ENCODE measurements around the gene UBAC1.

UBAC1 gene

DNA sequence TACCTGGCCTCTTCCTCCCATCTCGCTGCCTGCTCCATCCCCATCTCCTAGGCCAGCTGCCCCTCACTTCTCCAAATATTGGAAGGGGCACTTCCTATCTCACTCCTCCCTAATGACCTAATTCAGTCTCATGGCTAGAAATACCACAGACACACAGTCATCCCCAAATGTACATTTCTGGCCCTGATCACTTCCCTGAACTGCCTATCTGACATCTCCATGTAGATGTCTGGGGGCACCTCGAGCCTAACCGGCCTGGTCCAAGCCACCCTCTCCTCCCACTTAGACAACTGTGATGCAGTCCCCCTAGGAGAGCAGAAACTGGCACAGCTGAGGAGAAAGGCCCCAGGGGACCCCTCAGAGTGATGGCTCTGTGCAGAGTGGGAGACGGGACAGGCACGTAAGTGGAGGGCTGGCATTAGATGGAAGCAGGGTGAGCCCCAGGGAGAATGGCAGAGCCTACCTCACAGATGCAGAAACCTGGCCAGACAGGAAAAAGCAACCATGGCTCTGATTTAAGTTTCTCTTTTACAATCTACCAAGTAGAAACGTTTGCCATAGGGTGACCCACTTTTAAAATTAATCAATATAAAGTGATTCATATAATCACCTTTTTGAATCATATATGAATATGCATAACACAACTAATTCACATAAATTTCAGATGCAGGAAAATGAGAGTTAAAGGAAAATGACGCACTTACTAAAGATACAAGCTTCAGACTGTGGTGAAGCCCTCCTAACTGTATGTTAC is 75.9 kb downstream of the UBAC1 start:
- no peak for DNase-seq (ENCODE audit: low read depth in 1 of 2, low spot score in 1 of 2)

DNA sequence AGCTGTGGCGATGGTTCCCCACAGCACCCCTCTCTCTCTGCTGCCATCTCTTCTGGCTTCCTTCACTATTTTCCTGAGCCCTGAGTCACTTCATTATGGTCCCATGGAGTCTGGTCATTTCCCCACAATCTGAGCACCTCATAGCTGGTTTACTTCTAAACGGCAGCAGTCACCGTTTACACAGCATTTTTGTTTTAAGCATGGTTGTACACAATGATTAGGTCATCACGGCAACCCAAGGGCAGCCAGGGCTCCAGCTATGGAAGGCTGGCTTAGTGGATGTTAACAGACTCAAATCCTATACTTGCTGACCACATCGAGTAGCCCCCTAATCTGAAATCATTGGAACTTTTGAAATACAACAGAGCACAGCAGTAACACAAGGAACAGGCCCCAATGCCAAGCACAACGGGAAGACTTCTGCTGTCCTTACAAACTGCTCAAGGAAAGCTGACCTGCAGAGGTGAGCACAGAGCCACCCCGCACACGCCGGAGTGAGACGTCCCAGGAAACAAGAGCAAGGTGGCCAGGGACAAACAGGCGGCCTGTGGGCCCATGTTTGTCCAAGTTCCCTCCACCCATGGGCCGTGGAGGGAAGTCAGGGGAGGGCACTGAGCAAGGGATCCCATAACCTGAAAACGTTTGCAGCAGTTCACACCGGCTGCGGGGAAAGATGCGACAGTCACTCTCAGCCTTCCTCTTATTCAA is 76.7 kb downstream of the UBAC1 start:
- no peak for DNase-seq (ENCODE audit: low read depth in 1 of 2, low spot score in 1 of 2)

DNA sequence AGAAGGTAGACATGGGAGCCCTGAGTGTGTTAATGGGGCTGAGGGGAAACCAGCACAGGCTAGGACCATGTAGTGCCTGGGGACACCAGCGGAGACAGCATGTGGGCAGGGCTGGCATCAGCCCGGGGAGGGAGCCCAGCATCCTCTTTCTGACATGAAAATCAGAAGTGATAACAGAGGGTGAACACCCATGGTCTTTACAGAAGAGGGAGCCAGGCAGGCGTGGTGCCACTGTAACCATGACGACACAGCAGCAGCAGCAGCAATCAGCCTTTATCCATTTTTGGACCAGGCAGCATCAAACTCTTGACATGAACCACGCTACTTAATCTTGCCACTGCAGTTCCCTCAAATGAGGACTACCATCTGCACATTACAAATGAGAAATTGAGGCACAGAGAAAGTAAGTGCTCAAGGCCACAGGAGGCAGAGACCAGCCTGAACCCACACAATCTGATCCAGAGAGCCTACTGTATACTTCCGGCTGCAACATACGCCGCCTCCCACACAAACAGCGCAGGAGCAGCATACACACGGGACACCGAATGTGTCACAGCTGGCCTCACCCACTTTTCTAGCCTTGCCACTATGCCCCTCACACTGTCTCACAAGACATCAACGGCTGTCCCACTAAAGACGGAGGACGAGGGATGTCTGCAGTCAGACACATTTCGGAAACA is 77.6 kb downstream of the UBAC1 start:
- DNase-seq (ENCODE audit: low read depth in 1 of 2, low spot score in 1 of 2), result no peak

All from stimulated activated CD4-positive, alpha-beta T cell treated with anti-CD3 and anti-CD28 coated beads, Interleukin-15, amount 100 ng/mL, for 1 hour (primary cell).